Activated naive CD8-positive, alpha-beta T cell treated with anti-CD3 and anti-CD28 coated beads for 36 hours (primary cell): ENCODE measurements around the gene PPIL4. TPM values are rescaled to one million over a fixed set of nuclear protein-coding genes. Genes with fewer than 3 reads are reported as not detected.
"Not testable (repeated sequence)": the region's sequence is repeated elsewhere in the genome, so short reads cannot be mapped to it uniquely, and the experiment has no call there.

Source experiments
- DNase-seq: peaks from one replicate; pipeline ENCODE4 v3.0.0; 2021
- H3K27ac Mint-ChIP-seq: one replicate; pipeline ENCODE4 v1.8.0; 2022; ENCODE audit warnings: mild to moderate bottlenecking, moderate library complexity, mixed read lengths
- H3K27me3 Mint-ChIP-seq: one replicate; pipeline ENCODE4 v1.8.0; 2022; ENCODE audit warnings: mild to moderate bottlenecking, mixed read lengths
- H3K36me3 Mint-ChIP-seq: one replicate; pipeline ENCODE4 v1.8.0; 2021; ENCODE audit warnings: mild to moderate bottlenecking, mixed read lengths
- H3K4me1 Mint-ChIP-seq: one replicate; pipeline ENCODE4 v1.8.0; 2021; ENCODE audit warnings: mixed read lengths
- H3K4me3 Mint-ChIP-seq: one replicate; pipeline ENCODE4 v1.8.0; 2022; ENCODE audit warnings: mild to moderate bottlenecking, moderate library complexity, mixed read lengths
- H3K9me3 Mint-ChIP-seq: one replicate; pipeline ENCODE4 v1.8.0; 2022; ENCODE audit warnings: mixed read lengths
- total RNA-seq, 2 experiments: library from RNA; stranded (reverse); gene quantifications; one replicate each; pipeline ENCODE4 v1.2.3, GENCODE V29; 2021

PPIL4 gene
- total RNA-seq, 2 experiments from 2014 or later, result 26.2 to 27.5 TPM

DNA sequence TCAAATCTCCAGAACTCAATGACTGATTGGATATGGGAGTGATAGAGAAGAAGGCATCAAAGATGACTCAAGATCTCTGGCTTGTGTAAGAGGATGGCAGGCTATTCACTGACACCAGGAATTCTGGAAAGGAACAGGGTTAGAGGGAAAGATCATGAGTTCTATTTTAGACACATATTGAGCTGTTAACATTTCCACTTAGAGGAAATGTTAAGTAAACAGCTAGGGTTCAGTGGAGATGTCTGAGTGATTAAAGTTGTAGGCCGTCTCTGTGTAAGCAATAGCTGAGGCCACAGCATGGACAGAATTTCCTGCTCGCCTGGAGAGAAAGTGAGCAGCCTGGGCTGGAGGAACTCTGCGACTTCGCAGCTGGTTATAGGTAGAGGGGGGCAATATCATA is 82.1 kb downstream of the PPIL4 start:
- Mint-ChIP-seq H3K4me3 (no peak overlapping the region), H3K9me3 (no peaks in the 10 kb centered on the region), H3K4me1 (peaks cover 24% of the 10 kb centered on the region), H3K36me3 (peaks cover 43% of the 10 kb centered on the region), H3K27ac (no peak overlapping the region), H3K27me3 (no peaks in the 10 kb centered on the region)
- DNase-seq, result no peak

DNA sequence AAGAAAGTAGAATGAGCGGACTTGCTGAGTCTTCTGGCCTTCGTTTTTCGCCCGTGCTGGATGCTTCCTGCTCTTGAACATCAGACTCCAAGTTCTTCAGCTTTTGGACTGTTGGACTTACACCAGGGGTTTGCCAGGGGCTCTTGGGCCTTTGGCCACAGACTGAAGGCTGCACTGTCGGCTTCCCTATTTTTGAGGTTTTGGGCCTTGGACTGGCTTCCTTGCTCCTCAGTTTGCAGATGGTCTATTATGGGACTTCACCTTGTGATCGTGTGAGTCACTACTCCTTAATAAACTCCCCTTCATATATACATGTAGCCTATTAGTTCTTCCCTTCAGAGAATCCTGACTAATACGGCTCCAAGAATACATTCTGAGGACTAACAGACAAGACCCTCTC is 83.1 kb downstream of the PPIL4 start:
- Mint-ChIP-seq H3K36me3 (peaks cover 46% of the 10 kb centered on the region), H3K4me1 (peaks cover 22% of the 10 kb centered on the region)
- not testable (repeated sequence) for H3K27ac Mint-ChIP-seq, DNase-seq, H3K4me3 Mint-ChIP-seq, H3K9me3 Mint-ChIP-seq, H3K27me3 Mint-ChIP-seq

DNA sequence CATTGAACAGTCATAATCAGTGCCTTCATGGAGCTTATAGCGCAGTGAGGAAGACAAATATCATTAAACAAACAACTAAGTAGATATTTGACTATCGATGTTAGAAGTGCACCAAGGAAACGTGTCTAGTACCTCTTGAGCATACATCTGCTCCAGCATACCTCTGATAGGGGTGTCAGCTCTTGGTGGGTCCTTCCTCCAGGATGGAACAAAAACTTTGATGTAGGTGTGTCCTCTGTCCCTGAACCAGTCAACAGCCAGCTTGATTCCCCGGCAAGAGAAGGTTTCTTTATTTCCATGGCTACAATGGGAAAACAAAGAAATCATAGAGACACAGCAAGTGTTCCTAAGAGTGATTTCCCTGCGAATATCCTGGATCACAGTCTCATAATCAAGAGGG is 84.2 kb downstream of the PPIL4 start:
- Mint-ChIP-seq H3K27ac (no peak overlapping the region), H3K27me3 (no peaks in the 10 kb centered on the region), H3K36me3 (peaks cover 52% of the 10 kb centered on the region), H3K9me3 (no peaks in the 10 kb centered on the region), H3K4me3 (no peak overlapping the region), H3K4me1 (peaks cover 18% of the 10 kb centered on the region)
- DNase-seq, result no peak

DNA sequence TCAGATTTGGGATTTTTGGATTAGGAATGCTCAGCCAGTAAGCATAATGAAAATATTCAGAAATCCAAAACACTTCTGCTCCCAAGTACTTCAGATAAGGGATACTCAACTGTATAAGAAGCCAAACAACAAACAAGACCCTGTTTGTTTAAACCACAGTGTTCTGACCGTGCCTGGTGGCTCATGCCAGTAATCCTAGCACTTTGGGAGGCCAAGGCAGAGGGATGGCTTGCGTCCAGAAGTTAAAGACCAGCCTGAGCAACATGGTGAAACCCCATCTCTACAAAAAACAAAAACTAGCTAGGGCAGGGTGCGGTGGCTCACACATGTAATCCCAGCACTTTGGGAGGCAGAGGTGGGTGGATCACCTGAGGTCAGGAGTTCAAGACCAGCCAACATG is 85.6 kb downstream of the PPIL4 start:
- DNase-seq, H3K27ac Mint-ChIP-seq, H3K9me3 Mint-ChIP-seq, H3K27me3 Mint-ChIP-seq, H3K4me3 Mint-ChIP-seq: not testable (repeated sequence)
- Mint-ChIP-seq H3K4me1 (peaks cover 18% of the 10 kb centered on the region), H3K36me3 (peaks cover 52% of the 10 kb centered on the region)

DNA sequence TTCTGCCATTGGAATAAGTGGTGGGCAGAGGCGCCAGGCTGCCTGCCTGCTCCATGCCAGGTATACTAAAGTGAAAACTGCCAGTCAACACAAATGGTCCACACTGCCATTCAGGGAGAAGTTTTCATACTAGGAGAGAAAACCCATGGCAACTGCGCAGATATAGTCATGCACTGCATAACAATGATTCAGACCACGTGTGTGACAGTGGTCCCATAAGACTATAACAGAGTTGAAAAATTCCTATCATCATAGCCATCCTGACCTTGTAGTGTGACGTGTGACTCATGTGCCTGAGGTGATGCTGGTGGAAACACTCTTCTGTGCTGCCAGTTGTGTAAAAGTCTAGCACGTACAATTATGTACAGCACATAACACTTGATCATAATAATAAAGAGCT is 86.1 kb downstream of the PPIL4 start:
- H3K27ac Mint-ChIP-seq, result no peak overlapping the region
- no peak for DNase-seq
- H3K4me1 Mint-ChIP-seq, result peaks cover 15% of the 10 kb centered on the region
- H3K9me3 Mint-ChIP-seq, result no peaks in the 10 kb centered on the region
- peaks cover 54% of the 10 kb centered on the region for H3K36me3 Mint-ChIP-seq
- H3K27me3 Mint-ChIP-seq, result no peaks in the 10 kb centered on the region
- H3K4me3 Mint-ChIP-seq, result no peak overlapping the region

DNA sequence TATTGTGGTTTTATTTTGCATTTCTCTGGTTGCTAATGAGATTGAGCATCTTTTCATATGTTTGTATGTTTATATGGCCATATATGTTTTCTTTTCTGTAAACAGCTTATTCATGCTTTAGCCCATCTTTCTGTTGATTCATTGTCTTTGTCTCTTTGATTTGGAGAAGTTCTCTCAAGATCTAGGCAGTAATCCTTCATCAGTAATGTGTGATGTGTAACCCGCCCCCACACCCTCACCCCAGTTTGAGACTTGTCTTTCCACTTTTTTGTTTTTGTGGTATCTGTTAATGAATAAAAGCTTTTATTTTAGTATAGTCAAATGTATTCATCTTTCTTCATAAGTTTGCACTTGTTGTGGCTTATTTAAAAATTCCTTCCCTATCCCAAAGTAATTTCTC is 87.0 kb downstream of the PPIL4 start:
- Mint-ChIP-seq H3K4me3 (no peak overlapping the region), H3K27ac (no peak overlapping the region), H3K36me3 (peaks cover 45% of the 10 kb centered on the region), H3K27me3 (no peaks in the 10 kb centered on the region), H3K9me3 (no peaks in the 10 kb centered on the region), H3K4me1 (peaks cover 12% of the 10 kb centered on the region)
- no peak for DNase-seq

DNA sequence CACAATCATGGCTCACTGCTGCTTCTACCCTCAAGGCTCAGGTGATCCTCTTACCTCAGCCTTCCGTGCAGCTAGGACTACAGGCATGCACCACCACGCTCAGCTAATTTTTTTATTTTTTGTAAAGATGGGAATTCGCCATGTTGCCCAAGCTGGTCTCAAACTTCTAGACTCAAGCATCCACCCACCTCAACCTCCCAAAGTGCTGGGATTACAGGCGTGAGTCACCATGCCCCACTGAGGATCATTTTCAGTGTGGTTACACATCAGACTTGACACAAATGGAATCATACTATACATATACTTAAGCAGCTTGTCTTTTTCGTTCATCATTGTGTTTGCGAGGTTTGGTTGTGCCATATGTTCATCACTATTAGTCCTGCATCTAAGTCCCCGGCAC is 87.6 kb downstream of the PPIL4 start:
- no peak overlapping the region for H3K27ac Mint-ChIP-seq
- no peak overlapping the region for H3K4me3 Mint-ChIP-seq
- H3K9me3 Mint-ChIP-seq, result no peaks in the 10 kb centered on the region
- DNase-seq, result no peak
- H3K27me3 Mint-ChIP-seq, result no peaks in the 10 kb centered on the region
- H3K4me1 Mint-ChIP-seq, result peaks cover 12% of the 10 kb centered on the region
- H3K36me3 Mint-ChIP-seq, result peaks cover 43% of the 10 kb centered on the region

DNA sequence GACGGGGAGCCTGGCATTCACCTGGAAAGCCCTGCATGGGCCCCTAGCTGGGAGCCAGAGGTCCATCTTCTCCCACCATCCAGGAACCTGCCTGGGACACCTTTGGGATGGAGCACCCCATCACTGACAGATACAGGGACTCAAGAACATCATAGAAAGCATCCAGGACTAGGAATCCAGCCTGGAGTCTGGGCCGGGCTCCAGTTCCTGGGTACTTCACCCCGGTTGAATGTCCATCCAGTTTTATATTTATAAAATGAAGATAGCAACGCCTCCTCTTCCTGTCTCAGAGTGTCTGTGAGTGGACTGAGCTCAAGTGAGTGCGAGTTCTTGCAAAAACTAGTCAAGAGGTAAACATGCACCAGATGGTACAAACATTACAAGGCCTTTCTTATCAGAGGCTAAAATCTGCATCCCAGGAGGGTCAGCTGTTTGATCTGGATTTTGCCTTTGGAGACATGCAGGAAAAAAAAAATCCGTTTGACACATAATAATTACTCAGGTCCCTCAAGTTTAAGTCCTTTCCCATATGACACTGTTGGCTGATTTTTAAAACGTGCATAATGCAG is 88.4 kb downstream of the PPIL4 start:
- Mint-ChIP-seq H3K27me3 (no peaks in the 10 kb centered on the region), H3K4me1 (peaks cover 12% of the 10 kb centered on the region), H3K36me3 (peaks cover 38% of the 10 kb centered on the region), H3K4me3 (no peak overlapping the region), H3K9me3 (no peaks in the 10 kb centered on the region), H3K27ac (no peak overlapping the region)
- DNase-seq, result no peak

DNA sequence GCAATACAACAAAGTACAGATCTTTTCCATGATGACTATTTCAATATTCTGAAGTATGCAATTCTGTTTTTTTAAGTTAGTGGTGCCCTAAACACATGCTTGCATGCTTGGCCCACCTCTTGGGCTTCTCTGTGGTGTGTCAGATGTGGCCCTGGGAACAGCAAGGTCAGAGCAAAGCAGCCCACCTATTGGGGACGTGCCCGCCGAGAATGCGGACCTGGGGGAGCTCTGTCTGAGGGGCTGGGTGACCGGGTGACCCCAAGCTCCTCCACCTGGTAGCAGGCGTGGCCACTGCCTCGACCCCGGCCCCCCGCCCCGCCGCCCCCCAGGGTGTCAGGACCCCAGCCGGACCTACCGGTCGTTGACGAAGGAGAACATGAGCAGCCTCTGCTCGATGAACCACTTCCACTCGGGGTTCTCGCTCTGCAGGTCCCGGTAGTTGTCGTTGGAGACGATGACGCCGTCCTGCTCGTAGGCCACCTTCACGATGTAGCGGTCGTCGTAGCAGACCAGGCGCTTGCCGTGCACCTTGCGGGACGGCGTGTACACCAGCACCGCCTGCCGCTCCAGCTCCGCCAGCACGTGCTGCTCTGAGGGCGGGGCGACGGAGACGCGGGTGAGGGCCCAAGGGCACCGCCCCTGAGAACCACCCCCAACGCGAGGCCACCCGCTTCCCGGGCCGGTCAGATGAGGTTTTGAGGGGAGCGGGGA is 89.4 kb downstream of the PPIL4 start:
- H3K27ac Mint-ChIP-seq, result no peak overlapping the region
- H3K9me3 Mint-ChIP-seq, result no peaks in the 10 kb centered on the region
- H3K27me3 Mint-ChIP-seq, result no peaks in the 10 kb centered on the region
- no peak for DNase-seq
- peaks cover 12% of the 10 kb centered on the region for H3K4me1 Mint-ChIP-seq
- no peak overlapping the region for H3K4me3 Mint-ChIP-seq
- peaks cover 34% of the 10 kb centered on the region for H3K36me3 Mint-ChIP-seq

DNA sequence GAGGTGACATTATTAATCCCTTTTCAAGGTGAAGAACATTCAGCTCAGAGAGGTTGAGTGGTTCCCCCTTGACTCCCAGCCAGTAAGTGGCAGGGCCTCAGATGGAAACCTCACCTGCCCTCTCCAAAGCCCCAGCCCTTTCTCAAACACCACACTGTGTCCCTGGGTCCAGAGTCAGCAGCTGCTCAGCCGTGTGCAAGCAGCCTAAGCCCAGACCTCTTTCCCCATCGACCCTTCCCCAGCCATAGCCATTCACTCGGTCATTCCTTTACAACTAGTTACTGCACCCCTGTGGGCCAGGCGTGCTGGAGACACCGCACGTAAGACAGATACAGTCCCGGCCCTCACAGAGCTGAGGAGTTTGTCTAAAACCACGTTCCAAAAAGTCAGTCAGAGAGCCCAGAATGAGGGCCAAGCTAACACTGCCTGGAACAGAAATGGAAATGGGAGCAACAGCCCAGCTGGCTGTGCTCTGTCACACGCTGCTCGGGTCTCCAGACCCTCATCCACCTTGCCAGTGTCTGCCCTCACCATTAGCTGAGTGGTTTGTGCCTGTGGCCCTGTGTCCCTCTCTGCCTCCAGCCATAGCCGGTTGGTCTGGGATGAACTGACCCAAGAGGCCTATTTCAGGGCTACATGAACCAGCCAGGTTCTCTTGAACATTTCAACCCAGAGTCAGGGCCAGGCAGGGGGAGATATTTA is 90.7 kb downstream of the PPIL4 start:
- Mint-ChIP-seq H3K4me1 (peaks cover 12% of the 10 kb centered on the region), H3K27me3 (no peaks in the 10 kb centered on the region), H3K36me3 (peaks cover 38% of the 10 kb centered on the region), H3K9me3 (no peaks in the 10 kb centered on the region), H3K4me3 (no peak overlapping the region), H3K27ac (no peak overlapping the region)
- no peak for DNase-seq

Other genes with a start within 250 kb of the PPIL4 start
- 10 to 100 TPM; 55.5 to 56.1 TPM for gene TAB2, start 228.3 kb downstream of the PPIL4 start, total RNA-seq
- 1 to 10 TPM; 2.3 to 2.6 TPM for gene SUMO4, start 145.8 kb downstream of the PPIL4 start, total RNA-seq
- 10 to 100 TPM; 27.9 to 28.0 TPM for gene ZC3H12D, start 61.0 kb downstream of the PPIL4 start, total RNA-seq
- 10 to 100 TPM; 19.1 to 20.7 TPM for gene GINM1, start 20.3 kb upstream of the PPIL4 start, total RNA-seq
- 10 to 100 TPM; 21.9 to 23.2 TPM for gene KATNA1, start 102.7 kb upstream of the PPIL4 start, total RNA-seq
- 10 to 100 TPM; 19.7 to 21.6 TPM for gene LATS1, start 172.1 kb upstream of the PPIL4 start, total RNA-seq
- 10 to 100 TPM; 83.8 TPM for gene NUP43, start 200.5 kb upstream of the PPIL4 start, total RNA-seq
- gene PCMT1, start 203.7 kb upstream of the PPIL4 start, total RNA-seq, result 10 to 100 TPM; 91.2 to 96.0 TPM